GM21526 (cell line): Measurements from ENCODE around the gene CNTD1.
"Not testable (repeated sequence)": the region's sequence is repeated elsewhere in the genome, so short reads cannot be mapped to it uniquely, and the experiment has no call there.

ENCODE experiments used
- ATAC-seq: cut with Tn5 transposase; IDR thresholded peaks from one replicate; pipeline ENCODE4 v1.9.1; 2021; ENCODE audit warnings: moderate library complexity; ENCODE audit not compliant: unreplicated experiment, low FRiP score

The CNTD1 gene

GRCh38 chr17:42798383-42799380 is at the start of gene CNTD1, which contains the start of gene COA3:
Gene CNTD1 (plus strand): TSS chr17:42798861. CDS start chr17:42799068, 207 bp downstream.
Gene COA3 (minus strand): TSS chr17:42798704. CDS start chr17:42798681, 23 bp downstream.
- peak; percentile 69 for ATAC-seq

DNA sequence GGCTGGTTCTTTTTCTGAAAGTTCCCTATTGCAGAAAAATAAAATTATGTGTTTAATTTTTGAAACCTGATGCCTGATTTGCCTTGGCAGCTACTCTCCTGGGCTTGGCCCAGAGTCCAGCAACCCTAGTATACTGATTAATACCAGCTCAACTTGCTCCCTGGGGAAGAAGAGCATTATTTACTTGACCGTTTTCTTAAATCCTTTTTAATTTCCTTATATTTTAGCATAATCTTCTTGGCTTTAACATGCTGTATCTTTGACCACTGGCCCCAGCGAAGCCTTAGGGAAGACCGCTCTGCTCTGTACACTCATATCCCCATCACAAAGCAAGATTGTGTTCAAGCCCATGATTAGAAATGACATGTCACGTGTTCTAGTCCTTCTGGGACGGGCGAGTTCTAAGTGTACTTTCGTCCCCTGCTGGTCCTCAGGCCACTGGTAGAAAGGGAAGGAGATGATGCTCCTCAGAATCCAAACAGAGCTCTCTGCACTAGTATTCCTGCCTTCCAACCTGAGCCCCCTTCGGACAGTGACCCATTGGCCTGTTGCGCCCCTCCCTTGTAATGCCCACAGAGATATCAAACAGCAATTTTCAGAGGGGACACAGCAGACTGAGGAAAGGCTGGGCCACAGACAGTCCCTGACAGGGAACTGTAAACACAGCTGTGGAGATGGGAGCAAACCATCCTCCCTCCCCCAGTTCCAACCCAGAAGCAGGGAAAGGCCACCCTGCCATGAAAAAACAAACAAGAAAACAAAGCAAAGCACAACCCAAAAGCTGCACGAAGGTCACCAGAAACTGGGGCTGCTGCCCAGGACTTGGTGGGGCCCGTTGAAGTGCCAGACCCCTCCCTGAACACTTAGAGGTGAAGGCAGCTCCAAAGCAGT is 49.5 kb upstream of the CNTD1 start:
- ATAC-seq: no peak

DNA sequence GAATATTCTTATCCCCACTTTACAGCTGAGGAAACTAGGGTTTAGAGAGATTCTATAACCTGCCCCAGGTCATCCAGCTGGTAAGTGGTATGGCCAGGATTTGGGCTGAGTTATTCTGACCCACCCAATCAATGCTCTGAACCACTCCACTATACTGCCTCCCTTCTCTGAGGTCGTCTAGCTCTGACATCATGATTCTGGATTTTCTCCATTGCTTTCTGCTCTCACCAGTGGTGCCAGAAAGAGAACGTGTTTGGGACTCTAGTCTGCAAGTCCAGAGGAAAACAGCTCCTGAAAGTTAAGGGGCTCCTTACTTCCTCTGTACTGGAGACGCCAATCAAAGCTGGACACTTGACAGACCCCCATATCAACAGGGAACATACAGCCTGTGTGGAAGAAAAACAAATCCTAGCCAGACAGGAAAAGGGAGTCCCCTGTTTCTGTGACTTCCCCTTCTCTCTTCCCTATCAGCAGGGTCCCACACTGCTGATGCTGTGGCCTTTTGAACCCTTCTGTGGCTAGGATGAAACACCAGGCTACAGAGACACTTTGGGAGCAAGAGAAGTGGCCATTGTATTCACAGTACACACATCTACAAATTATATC is 47.8 kb upstream of the CNTD1 start:
- ATAC-seq: no peak

DNA sequence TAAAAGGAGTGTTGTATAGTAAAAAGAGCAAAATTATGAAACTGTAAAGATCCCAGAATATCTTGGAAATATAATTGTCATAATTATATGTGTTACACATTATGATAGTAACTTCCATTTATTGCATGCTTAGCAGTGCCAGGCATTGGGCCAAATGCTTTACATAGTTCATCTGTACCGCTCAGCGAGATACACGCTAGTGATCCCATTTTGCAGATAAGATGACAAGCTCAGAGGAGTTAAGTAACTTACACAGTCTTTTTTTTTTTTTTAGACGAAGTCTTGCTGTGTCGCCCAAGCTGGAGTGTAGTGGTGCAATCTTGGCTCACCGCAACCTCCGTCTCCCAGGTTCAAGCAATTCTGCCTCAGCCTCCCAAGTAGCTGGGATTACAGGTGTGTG is 47.0 kb upstream of the CNTD1 start:
- no peak for ATAC-seq

GRCh38 chr17:42754782-42755181 is 43.9 kb upstream of the CNTD1 start:
- ATAC-seq: no peak

DNA sequence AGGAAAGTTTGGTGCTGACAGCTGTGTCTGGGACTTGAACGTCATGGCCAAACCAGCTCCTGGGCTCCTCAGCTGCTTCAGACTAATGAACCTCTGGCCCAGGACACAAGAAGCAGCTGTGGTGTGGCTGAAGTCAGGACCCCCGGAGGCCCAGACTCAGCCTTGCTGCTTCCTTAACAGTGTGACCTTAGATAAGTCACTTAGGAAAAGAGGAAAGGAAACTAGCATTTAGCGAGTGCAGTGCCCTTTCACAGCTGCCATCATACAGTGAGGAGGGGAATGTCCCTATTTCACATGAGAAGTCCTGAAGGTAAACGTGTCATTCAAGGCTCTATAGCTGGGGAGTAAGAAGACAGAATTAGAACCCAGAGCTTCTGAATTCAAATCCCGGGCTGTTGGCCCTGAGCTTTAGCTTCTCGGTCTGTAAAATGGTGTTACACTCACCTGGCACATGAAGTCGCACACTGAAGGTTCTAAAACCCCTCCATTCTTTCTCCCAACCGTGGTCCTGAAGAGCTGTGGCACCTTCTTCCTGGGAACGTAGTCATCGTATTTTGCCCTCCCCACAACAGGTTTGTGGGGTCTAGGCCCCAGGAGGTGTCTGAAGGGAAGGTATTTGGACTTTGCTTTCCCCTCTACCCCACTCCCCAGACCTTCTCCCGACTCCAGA is 38.5 kb upstream of the CNTD1 start:
- ATAC-seq: no peak

DNA sequence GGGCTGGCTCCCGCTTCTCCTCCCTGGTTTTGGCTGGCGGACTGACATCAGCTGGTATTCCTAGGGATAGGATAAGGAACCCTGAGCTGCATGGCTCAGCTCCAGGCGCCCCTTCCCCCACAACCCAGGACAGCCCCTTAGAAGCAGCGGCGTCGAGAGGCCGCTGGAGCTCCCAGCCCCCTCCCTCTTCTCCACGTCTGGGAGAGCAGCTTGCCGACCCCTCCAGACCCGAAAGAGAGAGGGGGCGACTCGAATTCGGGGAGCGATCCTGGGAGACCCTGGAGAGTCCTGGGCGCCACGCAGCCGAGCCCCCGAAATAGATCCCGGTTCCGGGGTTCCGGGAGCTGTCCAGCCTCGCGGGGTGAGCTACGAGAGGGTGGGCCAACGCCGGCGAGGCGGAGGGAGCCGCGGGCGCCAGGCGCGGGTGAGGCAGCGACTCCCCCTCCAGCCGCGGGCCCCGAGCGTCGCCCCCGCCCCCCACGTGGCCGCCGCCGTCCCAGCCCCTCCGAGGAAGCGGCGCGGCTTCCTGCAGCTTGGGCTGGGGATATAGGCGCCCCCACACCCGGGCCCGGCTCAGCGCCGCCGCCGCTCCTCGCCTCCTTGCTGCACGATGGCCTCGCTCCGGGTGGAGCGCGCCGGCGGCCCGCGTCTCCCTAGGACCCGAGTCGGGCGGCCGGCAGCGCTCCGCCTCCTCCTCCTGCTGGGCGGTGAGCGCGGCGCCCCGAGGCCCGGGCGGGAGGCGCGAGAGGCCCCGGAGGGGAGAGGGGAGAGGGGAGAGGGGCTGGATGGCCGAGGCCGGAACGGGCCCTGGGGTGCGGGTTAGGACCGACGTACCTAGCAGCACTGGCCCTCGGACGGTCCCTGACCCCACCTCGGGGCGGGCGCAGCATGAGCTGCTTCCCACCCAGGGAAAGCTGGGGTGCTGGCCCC is 37.7 kb upstream of the CNTD1 start, which contains the start of gene RAMP2:
TSS of gene RAMP2 (plus strand) at position 576 of the 930 bp plus-strand sequence. CDS start at position 611, 35 bp downstream.
- ATAC-seq: no peak

- ATAC-seq: no peak
Measured at GRCh38 chr17:42761638-42762037, 37.0 kb upstream of the CNTD1 start.

DNA sequence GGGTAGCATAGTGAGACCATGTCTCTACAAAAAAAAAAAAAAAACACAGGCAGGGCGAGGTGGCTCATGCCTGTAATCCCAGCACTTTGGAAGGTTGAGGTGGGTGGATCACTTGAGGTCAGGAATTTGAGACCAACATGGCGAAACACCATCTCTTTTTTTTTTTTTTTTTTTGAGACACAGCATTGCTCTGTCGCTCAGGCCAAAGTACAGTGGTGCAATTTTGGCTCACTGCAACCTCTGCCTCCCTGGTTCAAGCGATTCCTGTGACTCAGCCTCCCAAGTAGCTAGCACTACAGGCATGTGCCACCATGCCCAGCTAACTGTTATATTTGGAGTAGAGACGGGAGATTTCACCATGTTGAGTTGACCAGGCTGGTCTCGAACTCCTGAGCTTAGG is 32.5 kb upstream of the CNTD1 start:
- no peak for ATAC-seq

GRCh38 chr17:42767512-42767911 is 31.1 kb upstream of the CNTD1 start:
- ATAC-seq: no peak

DNA sequence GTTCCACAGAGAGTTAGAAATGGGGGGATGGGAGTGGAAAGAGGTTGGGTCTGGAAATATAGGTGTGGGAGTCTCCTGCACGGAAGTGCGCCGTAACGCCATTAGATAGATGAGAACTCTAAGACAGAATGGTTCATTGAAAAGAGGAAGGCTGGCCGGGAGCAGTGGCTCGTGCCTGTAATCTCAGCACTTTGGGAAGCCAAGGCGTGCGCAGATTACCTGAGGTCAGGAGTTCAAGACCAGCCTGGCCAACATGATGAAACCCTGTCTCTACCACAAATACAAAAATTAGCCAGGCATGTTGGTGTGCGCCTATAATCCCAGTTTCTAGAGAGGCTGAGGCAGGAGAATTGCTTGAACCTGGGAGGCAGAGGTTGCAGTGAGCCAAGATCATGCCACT is 30.7 kb upstream of the CNTD1 start:
- not testable (repeated sequence) for ATAC-seq

GRCh38 chr17:42769964-42770363 is 28.7 kb upstream of the CNTD1 start:
- not testable (repeated sequence) for ATAC-seq

DNA sequence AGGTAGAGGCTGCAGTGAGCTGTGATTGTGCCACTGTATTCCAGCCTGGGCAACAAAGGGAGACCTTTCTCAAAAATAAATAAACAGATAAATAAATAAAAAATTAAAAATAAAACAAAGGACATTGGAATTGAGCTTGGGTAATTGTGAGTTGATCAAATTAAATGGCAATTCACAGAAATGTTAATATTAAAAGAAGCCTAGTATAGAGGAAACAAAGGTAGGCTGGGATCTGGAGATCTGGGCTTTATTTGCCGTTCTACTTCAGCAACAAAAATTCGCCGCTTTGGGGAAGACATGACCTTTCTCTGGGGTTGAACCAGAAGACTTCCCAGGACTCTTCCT is 25.7 kb upstream of the CNTD1 start:
- no peak for ATAC-seq

GRCh38 chr17:42773290-42774035 is 25.2 kb upstream of the CNTD1 start, which contains the start of gene VPS25:
Gene VPS25 (plus strand): TSS chr17:42773449. CDS start chr17:42773476, 27 bp downstream.
- peak; percentile 70 for ATAC-seq

GRCh38 chr17:42774066-42774745 is 24.5 kb upstream of the CNTD1 start:
- no peak for ATAC-seq

GRCh38 chr17:42775534-42776098 is 23.0 kb upstream of the CNTD1 start:
- no peak for ATAC-seq

- ATAC-seq: no peak
Measured at GRCh38 chr17:42778570-42778969, 20.1 kb upstream of the CNTD1 start.
